Measurements from ENCODE around the gene TLCD5. TPM values are rescaled to one million over a fixed set of nuclear protein-coding genes. Genes with fewer than 3 reads are reported as not detected.
A peak's percentile ranks its signal among the peaks of the same experiment; 100 is the strongest.

Gene TLCD5
- total RNA-seq: 9.0 and 10.7 TPM in 2 replicates
- 8.7 and 10.3 TPM in 2 replicates for polyA plus RNA-seq

DNA sequence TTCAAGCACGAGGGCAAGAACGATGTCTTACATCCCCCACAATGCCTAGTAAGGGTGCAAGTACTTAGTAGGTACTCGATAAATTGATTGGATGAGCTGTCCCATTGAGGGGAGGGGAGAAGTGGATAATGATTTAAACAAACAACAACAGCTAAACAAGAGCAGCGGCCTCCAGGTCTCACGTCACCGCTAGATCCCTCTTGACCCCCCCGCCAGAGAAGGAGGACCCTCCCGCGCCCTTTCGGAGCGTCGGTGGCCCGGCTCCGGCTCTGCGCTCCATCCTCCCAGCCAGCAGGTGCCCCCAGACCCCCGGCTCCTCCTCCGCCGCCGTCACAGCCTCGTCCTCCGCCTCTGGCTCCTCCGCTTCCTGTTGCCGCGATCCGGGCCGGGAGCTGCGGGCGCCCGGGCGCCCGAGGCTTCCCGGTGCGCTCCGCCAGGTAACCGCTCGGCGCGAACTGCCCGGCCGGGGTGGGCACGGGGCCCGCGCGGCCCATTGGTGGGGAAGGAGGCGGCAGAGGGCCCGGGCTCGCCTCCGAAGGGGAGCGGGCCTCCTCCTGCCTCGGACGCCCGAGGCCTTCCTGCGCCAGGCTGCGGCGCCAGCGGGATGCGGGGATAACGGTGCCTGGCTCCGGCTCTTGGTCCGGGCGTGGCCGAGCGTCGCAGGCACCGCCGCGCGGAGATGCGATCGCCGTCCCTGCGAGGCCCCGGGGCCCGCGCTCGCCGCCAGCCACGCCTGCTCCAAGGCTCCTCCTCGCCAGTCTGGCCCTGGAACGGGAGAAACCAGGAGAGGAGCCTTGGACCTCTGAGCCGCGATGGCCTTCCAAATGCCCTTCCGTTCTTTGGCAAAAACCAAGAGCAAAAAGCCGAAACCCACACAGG is at the start of gene TLCD5:
TSS of gene TLCD5 (plus strand) at position 368 of the 879 bp plus-strand sequence. CDS start 2,143 bp downstream, outside the sequence.
- Histone ChIP-seq H4K20me1 (ENCODE audit: insufficient read depth, poor library complexity, severe bottlenecking) (no peaks in the 10 kb centered on the region), H3K4me1 (ENCODE audit: insufficient read depth) (peaks cover 20% of the 10 kb centered on the region), H2AFZ (peak within 1 kb of the TSS; percentile 69), H3K4me2 (peak within 1 kb of the TSS; percentile 82), H3K9me3 (ENCODE audit: low read depth) (no peaks in the 10 kb centered on the region), H3K27me3 (no peaks in the 10 kb centered on the region), H3K27ac (peak within 1 kb of the TSS; percentile 88), H3K79me2 (peaks cover 2% of the 10 kb centered on the region), H3K4me3 (peak within 1 kb of the TSS; percentile 76), H3K36me3 (replicated peaks; ENCODE audit: insufficient read depth, low read depth) (no peaks in the 10 kb centered on the region), H3K9me2 (replicated peaks; ENCODE audit: insufficient read depth) (no peaks in the 10 kb centered on the region)
- 2% methylated on average over 48 of the region's 84 CpGs for WGBS (ENCODE audit: low lambda C conversion rate, missing lambda C conversion rate)
- TF ChIP-seq, protein P1, sequence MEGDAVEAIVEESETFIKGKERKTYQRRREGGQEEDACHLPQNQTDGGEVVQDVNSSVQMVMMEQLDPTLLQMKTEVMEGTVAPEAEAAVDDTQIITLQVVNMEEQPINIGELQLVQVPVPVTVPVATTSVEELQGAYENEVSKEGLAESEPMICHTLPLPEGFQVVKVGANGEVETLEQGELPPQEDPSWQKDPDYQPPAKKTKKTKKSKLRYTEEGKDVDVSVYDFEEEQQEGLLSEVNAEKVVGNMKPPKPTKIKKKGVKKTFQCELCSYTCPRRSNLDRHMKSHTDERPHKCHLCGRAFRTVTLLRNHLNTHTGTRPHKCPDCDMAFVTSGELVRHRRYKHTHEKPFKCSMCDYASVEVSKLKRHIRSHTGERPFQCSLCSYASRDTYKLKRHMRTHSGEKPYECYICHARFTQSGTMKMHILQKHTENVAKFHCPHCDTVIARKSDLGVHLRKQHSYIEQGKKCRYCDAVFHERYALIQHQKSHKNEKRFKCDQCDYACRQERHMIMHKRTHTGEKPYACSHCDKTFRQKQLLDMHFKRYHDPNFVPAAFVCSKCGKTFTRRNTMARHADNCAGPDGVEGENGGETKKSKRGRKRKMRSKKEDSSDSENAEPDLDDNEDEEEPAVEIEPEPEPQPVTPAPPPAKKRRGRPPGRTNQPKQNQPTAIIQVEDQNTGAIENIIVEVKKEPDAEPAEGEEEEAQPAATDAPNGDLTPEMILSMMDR (IDR thresholded peaks at IDR 0.05; ENCODE audit: poor library complexity): peak; percentile 32
- TF ChIP-seq EZH2phosphoT487 (IDR thresholded peaks at IDR 0.05; ENCODE audit: low read depth, severe bottlenecking, unreplicated experiment): no peak
- peak; percentile 88 for DNase-seq (ENCODE audit: low spot score)

DNA sequence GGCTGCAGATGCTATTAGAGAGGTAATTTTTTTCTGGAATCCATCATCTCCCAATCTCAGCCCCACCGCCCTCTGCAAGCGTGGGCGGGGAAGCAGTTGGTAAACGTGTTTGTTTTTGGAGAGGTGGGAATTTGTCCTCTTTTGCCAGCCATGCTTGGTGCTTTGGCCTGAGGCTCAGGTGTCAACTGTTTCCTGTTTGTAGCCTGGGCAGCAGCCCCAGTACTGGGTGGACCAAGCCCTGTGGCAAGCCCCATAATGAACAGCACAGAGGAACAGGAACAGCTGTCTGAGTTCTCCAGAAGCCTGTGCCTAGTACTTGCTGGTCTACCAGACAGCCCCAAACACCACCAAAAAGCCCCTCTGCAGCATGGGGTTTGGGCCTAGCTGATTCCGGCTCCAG is 45.6 kb upstream of the TLCD5 start:
- Histone ChIP-seq H4K20me1 (ENCODE audit: insufficient read depth, poor library complexity, severe bottlenecking) (no peaks in the 10 kb centered on the region), H3K4me1 (ENCODE audit: insufficient read depth) (peaks cover 21% of the 10 kb centered on the region), H3K4me3 (no peak overlapping the region), H3K27me3 (no peaks in the 10 kb centered on the region), H3K27ac (no peak overlapping the region), H3K9me2 (replicated peaks; ENCODE audit: insufficient read depth) (no peaks in the 10 kb centered on the region), H2AFZ (no peak overlapping the region), H3K4me2 (no peak overlapping the region), H3K36me3 (replicated peaks; ENCODE audit: insufficient read depth, low read depth) (no peaks in the 10 kb centered on the region), H3K9me3 (ENCODE audit: low read depth) (no peaks in the 10 kb centered on the region), H3K79me2 (no peaks in the 10 kb centered on the region)
- WGBS (ENCODE audit: low lambda C conversion rate, missing lambda C conversion rate): 70% methylated on average over 5 of the region's 5 CpGs
- TF ChIP-seq EZH2phosphoT487 (IDR thresholded peaks at IDR 0.05; ENCODE audit: low read depth, severe bottlenecking, unreplicated experiment) (no peak), EZH2 (IDR thresholded peaks at IDR 0.05; ENCODE audit: borderline replicate concordance) (no peak)
- TF ChIP-seq, protein P1 (IDR thresholded peaks at IDR 0.05; ENCODE audit: poor library complexity): no peak
- no peak for DNase-seq (ENCODE audit: low spot score)

DNA sequence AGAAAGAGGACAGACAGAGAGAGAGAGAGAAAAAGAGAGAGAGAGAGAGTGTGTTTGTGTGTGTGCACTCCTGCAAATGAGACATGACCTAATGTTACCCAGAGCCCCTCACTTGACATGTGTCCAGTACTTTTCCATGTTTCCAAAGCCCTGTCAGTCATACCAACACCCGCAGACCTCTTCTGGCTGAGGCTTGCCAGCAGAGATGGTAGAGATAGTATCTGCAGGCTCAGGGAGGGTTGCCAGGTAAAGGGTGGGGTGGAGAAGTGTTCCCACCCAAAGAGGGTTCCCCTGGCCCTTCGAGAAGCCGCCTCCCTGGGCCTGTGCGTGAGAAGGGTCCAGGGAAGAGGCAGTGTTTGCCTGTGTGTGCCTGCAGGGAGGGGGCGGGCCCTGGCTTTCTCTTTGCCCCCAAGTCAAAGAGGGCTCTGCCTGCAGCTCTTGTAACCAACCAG is 44.5 kb upstream of the TLCD5 start:
- DNase-seq (ENCODE audit: low spot score): peak; percentile 29
- Histone ChIP-seq H3K27ac (no peak overlapping the region), H3K9me3 (ENCODE audit: low read depth) (no peaks in the 10 kb centered on the region), H3K4me3 (no peak overlapping the region), H3K9me2 (replicated peaks; ENCODE audit: insufficient read depth) (no peaks in the 10 kb centered on the region), H3K27me3 (no peaks in the 10 kb centered on the region), H4K20me1 (ENCODE audit: insufficient read depth, poor library complexity, severe bottlenecking) (no peaks in the 10 kb centered on the region), H3K79me2 (no peaks in the 10 kb centered on the region), H3K4me1 (ENCODE audit: insufficient read depth) (peaks cover 21% of the 10 kb centered on the region), H2AFZ (no peak overlapping the region), H3K4me2 (no peak overlapping the region), H3K36me3 (replicated peaks; ENCODE audit: insufficient read depth, low read depth) (no peaks in the 10 kb centered on the region)
- WGBS (ENCODE audit: low lambda C conversion rate, missing lambda C conversion rate): 45% methylated on average over 4 of the region's 5 CpGs
- TF ChIP-seq EZH2phosphoT487 (IDR thresholded peaks at IDR 0.05; ENCODE audit: low read depth, severe bottlenecking, unreplicated experiment) (no peak), EZH2 (IDR thresholded peaks at IDR 0.05; ENCODE audit: borderline replicate concordance) (no peak)
- TF ChIP-seq, protein P1 (IDR thresholded peaks at IDR 0.05; ENCODE audit: poor library complexity): no peak

Data from hepatocyte (in vitro differentiated cells).